ENCODE data around the gene ATCAY.

- TF ChIP-seq CTCF (IDR thresholded peaks at IDR 0.05) (no peak), POLR2A (IDR thresholded peaks at IDR 0.05) (no peak), EP300 (IDR thresholded peaks at IDR 0.05) (no peak)
These were observed 89.9 kb downstream of the ATCAY start for GRCh38 chr19:3970313-3970807.

Measured in gastroesophageal sphincter (tissue), 3 donors.